HG02610 (cell line): Measurements from ENCODE around the gene TEX51.

Source experiments
- ATAC-seq: cut with Tn5 transposase; IDR thresholded peaks from one replicate; pipeline ENCODE4 v1.9.1; 2021; ENCODE audit warnings: mild to moderate bottlenecking, moderate library complexity; ENCODE audit not compliant: unreplicated experiment

The TEX51 gene

DNA sequence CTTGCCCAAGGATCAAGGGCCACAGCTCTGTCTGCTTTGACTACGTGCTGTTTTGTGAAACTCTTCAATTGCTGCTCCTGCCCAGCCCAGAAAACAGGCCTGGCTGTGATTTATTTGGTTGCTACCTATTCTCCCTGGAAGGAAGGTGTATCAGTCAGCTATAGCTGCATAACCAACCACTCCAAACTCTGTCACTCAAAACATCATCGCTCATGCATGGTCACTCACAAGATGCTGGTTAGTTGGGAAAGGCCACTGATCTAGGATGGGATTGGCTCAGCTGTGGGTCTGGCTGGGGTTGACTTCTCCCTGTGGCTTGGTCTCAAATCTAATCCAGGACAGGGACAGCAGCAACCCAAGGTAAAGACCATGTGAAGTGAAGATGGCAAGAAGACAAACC lies 14.6 kb downstream of the TEX51 start:
- no peak for ATAC-seq

DNA sequence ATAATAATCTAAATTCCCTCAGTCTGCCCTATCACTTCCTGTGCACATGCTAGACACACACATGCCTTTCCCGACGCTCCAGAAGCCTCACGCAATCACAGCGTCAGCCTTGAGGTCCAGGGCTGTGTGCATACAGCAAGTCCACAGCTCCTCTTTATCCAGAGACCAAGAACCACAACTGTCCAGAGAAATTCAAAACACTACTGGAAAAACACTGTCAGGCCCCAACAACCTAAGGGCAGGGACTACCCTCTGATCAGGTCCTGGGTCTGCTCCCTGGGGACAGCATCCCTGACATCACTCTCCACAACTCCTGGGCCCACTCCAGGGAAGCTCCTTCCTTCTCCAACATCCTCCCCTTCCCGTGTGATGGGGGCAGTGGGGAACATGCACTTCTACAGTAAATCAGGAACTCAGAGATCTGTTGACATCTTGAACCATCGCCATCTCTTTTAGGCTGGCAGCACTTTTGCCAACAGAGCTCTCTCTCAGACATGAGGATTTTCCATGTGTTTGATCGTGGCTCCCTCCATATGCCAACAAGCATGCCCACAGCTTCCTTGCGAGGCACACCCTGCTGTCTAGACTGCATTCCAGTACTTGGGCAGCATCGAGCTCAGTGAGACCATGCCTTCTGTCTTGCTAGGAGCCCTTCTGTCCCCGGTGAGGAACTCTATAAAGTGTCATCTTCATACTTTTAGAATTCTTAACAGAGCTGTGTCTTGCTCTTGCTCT lies 15.4 kb downstream of the TEX51 start:
- no peak for ATAC-seq

DNA sequence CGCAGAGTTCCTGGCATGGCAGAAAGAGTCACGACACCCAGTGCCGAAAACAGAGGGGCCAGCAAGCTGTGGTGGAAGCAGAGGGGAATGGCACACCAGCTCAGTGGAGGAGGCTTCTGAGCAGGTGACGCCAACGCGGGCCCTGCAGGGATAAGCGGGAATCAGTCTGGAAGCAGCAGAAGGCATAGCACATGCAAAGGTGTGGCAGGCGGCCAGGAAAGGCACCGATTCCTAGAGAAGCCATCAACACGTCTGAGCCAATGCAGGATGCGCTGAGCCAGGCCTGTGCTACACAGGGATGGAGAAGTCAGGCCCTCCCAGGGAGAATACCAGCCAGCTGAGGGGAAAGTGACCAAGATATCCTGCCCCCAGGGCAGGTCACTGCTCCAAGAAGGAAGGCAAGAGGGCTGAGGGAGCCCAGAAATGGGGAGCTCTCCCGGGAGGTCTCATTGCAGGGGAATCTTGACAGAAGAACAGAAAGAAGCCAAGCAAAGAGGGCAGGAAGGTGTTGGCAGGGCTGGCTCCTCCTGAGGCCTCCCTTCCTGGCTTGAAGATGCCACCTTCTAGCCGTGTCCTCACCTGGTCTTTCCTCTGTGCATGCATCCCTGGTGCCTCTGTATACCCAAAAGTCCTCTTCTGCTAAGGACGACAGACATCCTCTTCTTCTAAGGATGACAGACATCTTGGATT lies 16.3 kb downstream of the TEX51 start:
- ATAC-seq = no peak

DNA sequence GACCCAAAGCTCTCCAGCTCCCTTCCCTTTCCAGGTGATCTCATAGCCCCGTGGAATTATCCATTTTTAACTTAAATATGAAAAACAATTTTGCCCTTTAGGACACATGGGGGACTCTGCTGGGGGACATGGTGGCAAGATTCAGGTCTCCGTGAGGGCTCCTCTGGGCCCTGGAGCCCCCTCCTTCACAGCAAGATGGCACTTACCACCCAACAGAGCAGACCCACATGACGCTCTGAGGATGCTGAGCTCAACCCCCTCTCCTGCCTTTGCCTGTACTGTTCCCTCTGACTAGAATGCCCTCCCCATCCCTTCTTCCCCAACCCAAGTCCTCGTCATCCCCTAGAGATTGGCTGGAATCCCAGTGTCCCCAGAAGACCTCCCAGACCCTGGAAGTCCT lies 17.2 kb downstream of the TEX51 start:
- no peak for ATAC-seq

DNA sequence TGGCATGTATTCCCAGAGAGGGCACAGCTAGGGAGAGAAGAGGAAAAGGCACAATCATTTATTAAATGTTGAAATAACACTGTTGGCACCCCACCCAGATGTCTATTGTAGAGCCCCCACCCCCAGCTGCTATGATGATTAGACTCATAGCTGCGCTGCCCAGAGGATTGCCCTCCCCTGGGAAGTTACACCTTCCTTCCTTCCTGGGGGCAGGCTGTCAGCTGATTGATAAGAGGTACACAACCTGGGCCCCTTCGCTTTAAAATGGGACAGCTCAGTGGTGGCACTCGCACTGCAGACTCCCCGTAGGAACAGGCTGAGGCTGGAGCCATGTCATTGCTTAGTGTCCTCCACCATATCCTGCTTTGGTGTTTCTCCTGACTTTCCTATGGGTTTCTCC lies 18.1 kb downstream of the TEX51 start:
- no peak for ATAC-seq

DNA sequence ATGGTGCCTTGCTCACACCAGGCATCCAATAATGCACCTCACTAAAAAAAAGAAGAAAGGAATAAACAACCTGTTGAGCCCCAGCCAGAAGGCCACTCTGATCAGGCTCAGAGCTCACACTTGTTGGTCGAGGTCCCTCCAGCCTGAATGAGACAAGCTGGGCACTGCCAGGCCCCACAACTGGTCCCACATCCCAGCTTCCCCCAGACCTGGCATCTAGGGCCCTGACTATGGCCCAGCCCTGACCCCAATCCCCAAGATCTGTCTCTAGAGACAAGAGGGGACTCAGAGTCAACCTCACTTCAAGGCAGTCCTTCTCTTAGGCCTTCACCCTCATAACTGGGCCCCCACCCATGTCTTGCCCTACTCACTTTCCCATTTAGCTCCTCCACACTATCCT lies 22.4 kb downstream of the TEX51 start:
- no peak for ATAC-seq

DNA sequence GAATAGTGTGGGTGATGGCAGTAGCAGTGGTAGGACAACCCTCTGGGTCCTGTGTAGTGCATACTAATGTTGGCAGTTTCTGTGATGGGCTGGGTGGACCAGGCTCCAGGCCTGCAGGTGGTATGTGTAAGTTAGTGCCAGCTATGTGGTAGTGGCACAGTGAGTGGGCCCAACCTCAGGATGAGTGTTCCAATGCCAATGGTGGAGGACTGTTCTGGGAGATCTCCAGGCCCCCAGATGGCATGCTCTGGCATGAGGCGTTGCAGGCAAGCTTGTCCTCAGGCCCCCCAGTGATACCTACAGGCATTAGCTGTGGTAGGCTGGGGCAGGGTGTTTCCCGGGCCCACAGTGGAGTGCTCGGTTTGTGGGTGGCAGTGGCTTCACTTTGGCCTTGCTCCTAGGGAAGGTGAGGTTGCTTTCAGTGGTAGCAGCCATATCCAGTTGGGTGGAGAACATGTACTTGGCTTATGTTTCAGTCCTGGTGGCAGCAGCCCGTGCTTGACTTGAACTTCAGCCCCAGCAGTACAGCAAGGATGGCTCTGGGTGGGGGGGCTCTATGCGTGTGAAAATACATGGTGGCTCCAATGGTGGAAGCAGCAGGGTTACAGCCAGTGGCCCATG lies 32.4 kb downstream of the TEX51 start:
- ATAC-seq = no peak

DNA sequence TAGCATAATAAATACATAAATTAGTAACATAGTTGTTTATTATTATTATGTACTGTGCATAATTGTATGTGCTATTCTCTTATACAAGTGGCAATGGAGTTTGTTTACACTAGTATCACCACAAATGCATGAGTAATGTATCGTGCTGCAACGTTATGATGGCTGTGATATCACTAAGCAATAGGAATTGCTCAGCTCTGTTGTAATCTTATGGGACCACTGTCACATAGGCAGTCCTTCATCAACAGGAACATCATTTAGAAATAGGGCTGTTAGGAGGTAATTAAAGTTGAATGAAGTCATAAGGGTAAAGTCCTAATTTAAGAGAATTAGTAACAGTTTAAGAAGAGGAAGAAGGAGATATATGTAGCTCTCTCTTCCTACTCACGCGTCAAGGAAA lies 33.8 kb downstream of the TEX51 start:
- no peak for ATAC-seq

DNA sequence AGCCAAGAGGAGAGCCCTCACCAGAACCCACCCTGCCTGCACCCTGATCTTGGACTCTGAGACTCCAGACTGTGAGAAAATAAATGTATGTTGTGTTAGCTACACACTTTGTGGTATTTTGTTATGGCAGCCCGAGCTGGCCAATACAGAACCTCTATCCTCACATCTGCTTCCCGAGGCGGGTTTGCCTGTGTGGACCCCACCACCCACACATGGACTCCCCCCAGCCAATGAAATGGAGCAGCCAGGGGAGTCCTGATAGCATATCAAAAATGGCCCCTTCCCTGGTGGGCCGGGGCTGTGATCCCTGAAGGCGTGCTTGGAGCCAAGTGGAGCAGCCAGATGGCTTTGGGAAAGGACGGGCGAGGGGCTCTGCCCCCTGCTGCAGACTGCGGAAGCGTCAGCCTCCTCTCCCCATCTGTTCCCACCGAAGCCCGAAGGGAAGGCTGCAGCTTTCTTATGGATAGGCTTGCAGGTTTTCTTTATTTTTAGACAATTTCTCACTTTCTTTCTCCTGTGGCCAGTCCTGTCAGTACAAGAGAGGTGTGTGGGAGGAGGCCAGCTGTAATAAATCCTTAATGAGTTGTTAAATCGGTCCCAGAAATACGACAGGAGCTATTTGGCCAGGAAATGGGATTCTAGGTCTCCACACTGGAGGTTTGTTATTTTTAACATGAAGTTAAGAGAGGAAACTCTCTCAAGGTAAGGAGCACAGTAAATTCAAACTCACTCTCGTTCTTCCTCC lies 34.4 kb downstream of the TEX51 start:
- no peak for ATAC-seq

DNA sequence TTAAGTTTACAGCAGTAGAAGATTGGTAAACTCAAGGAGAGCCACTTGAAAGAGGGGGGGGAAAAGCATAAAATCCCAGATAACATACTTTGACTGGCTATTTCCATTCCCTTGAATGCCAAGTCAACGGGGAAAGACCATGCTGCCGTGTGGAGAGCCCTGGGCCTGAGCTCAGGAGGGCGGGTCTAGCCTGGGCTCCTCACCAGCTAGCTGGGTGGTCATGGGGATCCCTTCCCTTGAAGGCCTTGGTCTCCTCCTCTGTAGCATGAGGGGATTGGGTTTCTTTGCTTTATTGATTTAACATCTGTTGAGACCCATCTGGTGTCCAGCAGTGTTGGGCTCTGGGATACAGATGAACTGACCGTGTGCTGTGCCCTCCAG lies 35.0 kb downstream of the TEX51 start:
- no peak for ATAC-seq

DNA sequence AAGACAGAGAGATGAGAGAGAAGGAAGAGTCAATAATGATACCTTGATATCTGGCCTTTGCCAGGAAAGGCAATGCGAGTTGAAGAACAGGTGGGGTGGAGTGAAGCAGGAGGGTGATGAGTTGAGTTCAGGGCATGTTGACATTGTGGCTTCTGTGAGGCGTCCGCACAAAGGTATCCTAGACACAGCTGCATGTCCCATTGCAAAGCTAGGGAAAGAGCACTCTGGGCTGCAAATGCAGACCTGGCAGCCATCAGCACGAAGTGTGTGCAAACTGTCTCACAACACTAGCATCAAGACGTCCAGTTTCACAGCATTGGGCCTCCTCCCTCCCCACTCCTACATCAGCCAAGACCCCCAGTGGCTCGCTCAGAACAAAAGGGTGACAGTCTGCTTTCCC lies 36.1 kb downstream of the TEX51 start:
- no peak for ATAC-seq

DNA sequence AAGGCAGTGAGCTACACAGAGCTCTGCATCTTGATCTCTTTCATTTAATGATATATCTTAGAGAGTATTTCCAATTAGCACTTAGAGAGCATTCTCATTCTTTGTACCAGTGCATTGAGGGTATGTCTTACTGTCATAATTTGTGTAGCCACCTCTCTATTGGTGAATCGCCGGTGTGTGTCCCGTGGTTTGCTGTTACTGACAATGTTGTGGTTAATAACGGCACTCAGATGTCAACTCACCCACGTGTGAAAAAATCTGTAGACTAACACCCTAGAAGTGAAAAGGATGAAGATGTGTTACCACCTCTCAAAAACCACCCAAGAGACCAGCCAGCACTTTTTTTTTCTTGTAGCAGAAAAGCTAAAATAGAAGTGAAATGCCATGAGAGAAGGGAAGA lies 37.1 kb downstream of the TEX51 start:
- no peak for ATAC-seq

DNA sequence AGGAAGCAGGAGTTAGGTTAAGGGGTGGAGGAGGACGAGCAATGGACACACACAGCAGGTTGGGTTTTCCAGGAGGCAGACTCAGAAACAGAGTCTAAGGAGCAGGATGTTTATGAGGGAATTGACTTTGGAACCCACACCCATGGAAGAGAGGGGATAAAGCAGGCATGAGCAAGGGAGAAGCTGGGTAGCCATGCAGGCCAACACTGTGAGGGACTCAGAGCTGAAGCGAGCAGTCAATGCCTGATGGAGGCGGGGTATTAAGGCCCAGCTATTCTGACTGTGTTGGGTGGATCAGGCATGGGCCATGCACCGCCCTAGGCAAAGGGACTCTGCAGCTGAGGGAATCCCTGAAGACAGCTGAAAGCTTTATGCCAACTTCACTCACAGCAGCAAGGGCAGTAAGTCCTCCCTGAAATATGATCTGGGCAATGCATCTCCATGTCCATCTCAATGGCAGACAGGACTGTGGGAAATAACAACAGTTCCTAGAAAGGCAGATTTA lies 37.6 kb downstream of the TEX51 start:
- no peak for ATAC-seq

DNA sequence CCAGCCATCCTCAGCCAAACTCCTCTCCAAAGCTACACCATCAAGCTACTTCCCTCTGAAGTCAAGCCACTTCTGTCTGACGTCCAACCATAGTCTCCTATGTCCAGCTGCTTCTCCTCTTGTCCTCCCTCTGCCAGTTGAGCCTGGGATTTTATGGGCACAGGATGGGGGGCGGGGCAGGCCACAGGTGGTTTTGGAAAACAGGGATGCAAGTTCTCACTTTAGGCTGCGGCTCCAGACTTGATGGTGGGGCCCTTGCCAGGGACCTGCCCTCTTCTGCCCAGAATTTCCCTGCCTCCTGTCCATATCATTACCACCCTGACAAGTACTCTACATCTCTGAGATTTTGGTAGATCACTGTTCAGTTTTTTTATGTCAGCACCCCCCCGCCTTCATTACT lies 41.6 kb downstream of the TEX51 start:
- no peak for ATAC-seq

DNA sequence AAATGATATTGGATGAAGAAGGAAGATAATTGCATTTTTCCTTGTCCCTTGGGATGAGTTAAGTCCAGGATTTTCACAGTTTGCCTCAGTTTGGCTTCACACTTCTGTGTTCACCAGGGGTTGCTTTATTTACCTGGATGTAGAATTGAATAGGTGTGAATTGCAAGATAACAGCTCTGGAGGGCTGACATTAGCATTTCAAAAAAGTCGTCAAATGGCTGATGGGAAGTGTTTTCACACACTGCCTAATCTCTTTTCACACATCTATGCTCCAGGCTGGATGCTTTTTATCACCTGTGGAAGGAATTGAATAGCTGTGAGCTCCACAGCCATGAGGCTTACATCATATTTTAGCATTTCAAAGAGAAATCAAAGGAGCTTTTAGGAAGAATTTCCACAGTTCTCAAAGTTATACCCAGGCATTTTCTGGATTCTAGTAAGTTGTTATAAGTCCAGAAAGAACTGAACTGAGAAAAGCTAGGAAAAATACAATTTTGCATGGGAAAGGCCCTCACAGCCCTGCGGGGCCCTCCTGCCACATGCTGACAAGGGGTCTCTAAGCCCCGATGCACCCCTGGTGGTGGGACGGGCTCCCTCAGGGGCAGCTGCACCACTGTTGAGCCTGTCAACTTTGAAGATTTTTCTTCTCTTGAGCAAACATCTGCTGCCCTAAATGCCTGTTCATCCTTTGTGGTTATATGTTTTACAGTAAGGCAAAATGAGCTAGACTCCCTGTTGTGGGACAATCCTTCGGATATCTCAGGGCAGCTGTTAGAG lies 43.9 kb downstream of the TEX51 start:
- no peak for ATAC-seq

DNA sequence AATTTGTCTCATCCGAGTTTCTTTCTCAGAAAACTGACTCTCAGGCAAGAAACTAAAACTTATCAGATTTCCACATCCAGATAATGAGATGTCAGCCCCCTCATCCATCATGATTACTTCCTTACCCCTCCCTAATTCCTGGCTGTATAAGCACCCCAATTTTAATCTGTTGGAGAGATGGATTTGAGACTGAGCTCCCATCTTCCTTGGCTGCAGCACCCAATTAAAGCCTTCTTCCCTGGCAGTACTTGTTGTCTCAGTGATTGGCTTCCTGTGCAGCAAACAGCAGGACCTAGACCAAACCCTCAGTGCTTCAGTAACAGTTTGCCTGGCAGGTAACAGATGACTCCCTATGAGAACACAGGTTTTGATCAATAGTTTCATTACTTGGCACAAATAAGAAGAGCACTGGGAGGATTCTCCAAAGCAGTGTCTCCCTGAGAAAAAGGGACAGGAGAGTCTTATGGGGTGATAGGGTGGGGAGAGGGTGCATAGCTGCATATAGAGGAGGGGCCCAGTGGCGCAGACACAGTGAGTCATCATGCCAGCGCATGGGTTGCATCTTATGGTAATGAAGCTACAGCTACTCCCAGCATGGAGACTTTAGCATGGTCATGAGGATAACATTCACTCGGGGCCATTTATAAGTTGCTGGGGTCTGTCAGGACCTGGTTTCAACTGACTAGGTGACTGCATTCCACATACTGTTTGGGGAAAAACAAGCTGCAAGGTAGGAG lies 45.1 kb downstream of the TEX51 start:
- ATAC-seq = no peak

DNA sequence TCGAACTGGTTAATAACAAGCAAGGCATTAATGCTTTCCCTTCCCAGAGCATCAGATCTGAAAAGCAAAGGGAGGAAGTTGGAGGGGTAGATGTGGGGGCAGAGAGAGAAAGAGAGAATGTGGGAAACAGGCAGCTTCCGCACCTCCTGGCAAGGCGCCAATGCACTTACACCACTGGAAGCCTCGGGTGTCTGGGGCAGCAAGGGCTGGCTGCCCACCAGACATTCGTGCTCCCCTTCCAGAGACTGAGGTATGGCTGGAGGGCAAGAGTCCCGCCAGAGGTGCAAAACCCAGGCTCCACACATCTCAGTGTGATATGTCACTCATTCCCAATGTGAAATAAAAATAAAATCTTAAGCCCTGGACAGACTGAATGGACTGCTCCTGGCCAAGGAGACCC lies 46.4 kb downstream of the TEX51 start:
- no peak for ATAC-seq

DNA sequence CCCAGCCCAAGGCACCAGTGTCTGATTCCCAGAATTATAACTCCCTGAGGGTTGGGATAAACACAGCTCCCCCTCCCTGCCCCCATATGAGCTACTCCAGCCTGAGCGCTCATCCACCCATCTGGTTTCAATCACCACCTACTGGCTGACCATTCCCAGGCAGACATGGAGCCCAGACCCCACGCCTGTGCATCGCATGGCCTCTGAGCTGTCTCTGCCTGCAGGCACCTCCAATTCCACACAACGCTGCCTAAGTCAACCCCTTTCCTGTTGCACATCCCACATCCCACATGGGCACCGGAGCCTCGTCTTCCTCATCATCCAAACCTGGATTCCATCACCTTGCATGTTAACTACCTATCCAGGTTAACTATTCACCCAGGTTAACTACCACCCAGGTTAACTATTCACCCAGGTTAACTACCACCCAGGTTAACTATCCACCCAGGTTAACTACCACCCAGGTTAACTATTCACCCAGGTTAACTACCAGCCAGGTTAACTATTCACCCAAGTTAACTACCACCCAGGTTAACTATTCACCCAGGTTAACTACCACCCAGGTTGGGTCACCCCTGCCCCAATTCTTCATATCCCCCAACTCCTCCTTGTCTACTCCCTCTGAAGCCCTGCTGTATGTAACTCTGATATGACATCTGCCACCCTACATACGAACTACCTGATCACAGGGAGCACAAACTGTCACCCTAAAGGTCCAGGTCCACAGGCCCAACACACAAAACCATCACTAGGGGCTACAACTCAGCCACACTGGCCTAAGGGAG lies 47.8 kb downstream of the TEX51 start:
- ATAC-seq = no peak

DNA sequence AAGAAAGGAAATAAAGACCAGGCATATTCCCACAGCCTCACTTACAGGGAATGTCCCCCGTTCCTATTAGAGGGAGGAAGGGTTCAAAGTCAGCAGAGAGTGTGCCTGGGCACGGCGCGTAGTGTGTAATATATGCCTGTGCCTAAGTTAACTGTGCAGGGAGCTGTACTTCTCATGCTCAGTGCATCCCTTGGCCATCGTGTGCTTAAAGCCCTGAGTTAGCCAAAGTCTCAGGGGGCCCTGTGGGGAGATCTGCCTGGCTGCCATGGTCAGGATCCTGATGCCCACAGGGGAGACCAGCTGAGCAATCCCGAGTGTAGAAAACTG lies 48.4 kb downstream of the TEX51 start:
- no peak for ATAC-seq
